HG02798 (cell line): ENCODE results near the gene USH1G.
A peak's percentile ranks its signal among the peaks of the same experiment; 100 is the strongest.
"Not testable (repeated sequence)": the region's sequence is repeated elsewhere in the genome, so short reads cannot be mapped to it uniquely, and the experiment has no call there.

Source experiments
- ATAC-seq: cut with Tn5 transposase; IDR thresholded peaks from one replicate; pipeline ENCODE4 v1.9.1; 2021; ENCODE audit warnings: mild to moderate bottlenecking; ENCODE audit not compliant: unreplicated experiment, poor library complexity

The USH1G gene

GRCh38 chr17:74935585-74936469, 12.8 kb upstream of the USH1G start, which contains the start of gene OTOP3:
OTOP3 (plus strand) TSS chr17:74935898; CDS start chr17:74935922, 24 bp downstream.
- no peak for ATAC-seq

GRCh38 chr17:74935048-74935447, 12.0 kb upstream of the USH1G start:
- ATAC-seq: no peak

GRCh38 chr17:74930535-74931036, 7.5 kb upstream of the USH1G start:
- ATAC-seq: no peak

GRCh38 chr17:74928786-74929185, 5.7 kb upstream of the USH1G start:
- no peak for ATAC-seq

GRCh38 chr17:74925242-74925641, 2.2 kb upstream of the USH1G start:
- no peak for ATAC-seq

GRCh38 chr17:74924250-74924948, 1.3 kb upstream of the USH1G start, which contains the start of gene OTOP2:
OTOP2 (plus strand) TSS chr17:74924273; CDS start chr17:74924633, 360 bp downstream.
- no peak for ATAC-seq

- peak; percentile 45 for ATAC-seq
Measured at GRCh38 chr17:74923538-74924249, 639 bp upstream of the USH1G start.

- ATAC-seq: no peak
Measured at GRCh38 chr17:74922172-74922571, 883 bp downstream of the USH1G start.

GRCh38 chr17:74921769-74922168, 1.3 kb downstream of the USH1G start:
- ATAC-seq: no peak

GRCh38 chr17:74921026-74921681, 1.9 kb downstream of the USH1G start:
- no peak for ATAC-seq

- no peak for ATAC-seq
Measured at GRCh38 chr17:74920642-74921025, 2.4 kb downstream of the USH1G start.

GRCh38 chr17:74920306-74920620, 2.8 kb downstream of the USH1G start:
- no peak for ATAC-seq

GRCh38 chr17:74919440-74920305, 3.4 kb downstream of the USH1G start:
- no peak for ATAC-seq

- ATAC-seq: no peak
Measured at GRCh38 chr17:74918906-74919305, 4.1 kb downstream of the USH1G start.

- ATAC-seq: no peak
Measured at GRCh38 chr17:74917430-74917829, 5.6 kb downstream of the USH1G start.

- no peak for ATAC-seq
Measured at GRCh38 chr17:74916851-74917199, 6.2 kb downstream of the USH1G start.

- ATAC-seq: no peak
Measured at GRCh38 chr17:74916136-74916850, 6.8 kb downstream of the USH1G start.

GRCh38 chr17:74911423-74911822, 11.6 kb downstream of the USH1G start:
- ATAC-seq: not testable (repeated sequence)

GRCh38 chr17:74909097-74909496, 14.0 kb downstream of the USH1G start:
- ATAC-seq: not testable (repeated sequence)
